ENCODE measurements around the gene RASGRF2.

Gene RASGRF2

GRCh38 chr5:80920333-80920732 lies 39.8 kb upstream of the RASGRF2 start:
- in situ Hi-C loops (cut with HindIII; ENCODE audit: low pct_ligation_motif_present, low sequenced_read_pairs) = no loop called here

GRCh38 chr5:80921026-80921425 lies 39.1 kb upstream of the RASGRF2 start:
- in situ Hi-C loops (cut with HindIII; ENCODE audit: low pct_ligation_motif_present, low sequenced_read_pairs) = no loop called here
- no peak for DNase-seq
- no peak overlapping the region for H3K4me3 ChIP-seq (ENCODE audit: low read depth, low read length)
- H3K27ac ChIP-seq = no peak overlapping the region
- H3K36me3 ChIP-seq (replicated peaks) = no peaks in the 10 kb centered on the region
- no peak for TF ChIP-seq CTCF (IDR thresholded peaks at IDR 0.05; ENCODE audit: low read depth, low read length, missing control alignments)
- H3K27me3 ChIP-seq (replicated peaks) = no peaks in the 10 kb centered on the region

More at GRCh38 chr5:80920333-80920732, 39.8 kb upstream of the RASGRF2 start:
- no peak for DNase-seq
- Histone ChIP-seq H3K4me3 (ENCODE audit: low read depth, low read length) (no peak overlapping the region), H3K27ac (no peak overlapping the region), H3K36me3 (replicated peaks) (no peaks in the 10 kb centered on the region), H3K27me3 (replicated peaks) (no peaks in the 10 kb centered on the region)
- no peak for TF ChIP-seq CTCF (IDR thresholded peaks at IDR 0.05; ENCODE audit: low read depth, low read length, missing control alignments)

GRCh38 chr5:80925931-80926330 lies 34.2 kb upstream of the RASGRF2 start:
- Histone ChIP-seq H3K27me3 (replicated peaks) (no peaks in the 10 kb centered on the region), H3K4me3 (ENCODE audit: low read depth, low read length) (no peak overlapping the region), H3K36me3 (replicated peaks) (no peaks in the 10 kb centered on the region), H3K27ac (no peak overlapping the region)
- in situ Hi-C loops (cut with HindIII; ENCODE audit: low pct_ligation_motif_present, low sequenced_read_pairs) = no loop called here
- DNase-seq = no peak
- TF ChIP-seq CTCF (IDR thresholded peaks at IDR 0.05; ENCODE audit: low read depth, low read length, missing control alignments) = no peak

GRCh38 chr5:80926536-80926935 lies 33.6 kb upstream of the RASGRF2 start:
- no peak for TF ChIP-seq CTCF (IDR thresholded peaks at IDR 0.05; ENCODE audit: low read depth, low read length, missing control alignments)
- in situ Hi-C loops (cut with HindIII; ENCODE audit: low pct_ligation_motif_present, low sequenced_read_pairs) = no loop called here
- no peaks in the 10 kb centered on the region for H3K27me3 ChIP-seq (replicated peaks)
- no peaks in the 10 kb centered on the region for H3K36me3 ChIP-seq (replicated peaks)
- DNase-seq = no peak
- no peak overlapping the region for H3K4me3 ChIP-seq (ENCODE audit: low read depth, low read length)
- H3K27ac ChIP-seq = no peak overlapping the region

GRCh38 chr5:80926979-80927656 lies 33.0 kb upstream of the RASGRF2 start:
- in situ Hi-C loops (cut with HindIII; ENCODE audit: low pct_ligation_motif_present, low sequenced_read_pairs) = no loop called here
- no peak for DNase-seq
- H3K27ac ChIP-seq = no peak overlapping the region
- TF ChIP-seq CTCF (IDR thresholded peaks at IDR 0.05; ENCODE audit: low read depth, low read length, missing control alignments) = no peak
- H3K36me3 ChIP-seq (replicated peaks) = no peaks in the 10 kb centered on the region
- H3K27me3 ChIP-seq (replicated peaks) = no peaks in the 10 kb centered on the region
- H3K4me3 ChIP-seq (ENCODE audit: low read depth, low read length) = no peak overlapping the region

DNA sequence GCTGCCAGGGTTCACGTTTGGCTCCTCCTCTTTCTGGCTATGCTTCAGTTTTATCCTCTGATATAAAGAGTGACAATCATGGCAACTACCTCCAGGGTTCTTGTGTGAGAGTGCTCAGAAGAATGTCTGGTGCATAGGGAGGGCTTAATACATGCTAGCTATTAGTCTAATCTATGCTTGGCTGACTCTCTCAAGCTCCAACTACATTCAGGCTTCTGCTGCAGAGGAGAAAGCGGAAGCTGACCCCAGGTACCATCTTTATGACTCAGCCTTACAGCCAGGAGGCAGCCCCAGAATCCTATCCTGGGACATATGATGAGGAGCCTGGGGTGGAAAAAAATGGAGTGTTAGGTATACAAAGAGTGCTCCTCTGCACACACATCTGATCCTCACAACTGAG lies 32.1 kb upstream of the RASGRF2 start:
- no peak overlapping the region for H3K27ac ChIP-seq
- no peak for TF ChIP-seq CTCF (IDR thresholded peaks at IDR 0.05; ENCODE audit: low read depth, low read length, missing control alignments)

More for the DNA sequence above, 32.1 kb upstream of the RASGRF2 start:
- DNase-seq = no peak
- no peak overlapping the region for H3K4me3 ChIP-seq (ENCODE audit: low read depth, low read length)
- no peaks in the 10 kb centered on the region for H3K27me3 ChIP-seq (replicated peaks)
- in situ Hi-C loops (cut with HindIII; ENCODE audit: low pct_ligation_motif_present, low sequenced_read_pairs) = no loop called here
- H3K36me3 ChIP-seq (replicated peaks) = no peaks in the 10 kb centered on the region

Measured in brain microvascular endothelial cell (primary cell).